GM21619 (cell line): ENCODE results near the gene C16orf46.

Experiments
- ATAC-seq: cut with Tn5 transposase; IDR thresholded peaks from one replicate; pipeline ENCODE4 v1.9.1; 2021; ENCODE audit not compliant: unreplicated experiment

Gene C16orf46

GRCh38 chr16:81076566-81077075 lies 417 bp downstream of the C16orf46 start:
- peak; percentile 77 for ATAC-seq

GRCh38 chr16:81073560-81074330 lies 3.3 kb downstream of the C16orf46 start:
- no peak for ATAC-seq

- ATAC-seq = no peak
These were observed 5.2 kb downstream of the C16orf46 start for GRCh38 chr16:81071805-81072204.

- ATAC-seq = no peak
These were observed 6.1 kb downstream of the C16orf46 start for GRCh38 chr16:81070979-81071378.

GRCh38 chr16:81069063-81069462 lies 8.0 kb downstream of the C16orf46 start:
- ATAC-seq = no peak

GRCh38 chr16:81067166-81067565 lies 9.9 kb downstream of the C16orf46 start:
- no peak for ATAC-seq

- ATAC-seq = no peak
These were observed 10.4 kb downstream of the C16orf46 start for GRCh38 chr16:81066681-81067080.

- ATAC-seq = no peak
These were observed 15.0 kb downstream of the C16orf46 start for GRCh38 chr16:81061871-81062608.

- no peak for ATAC-seq
These were observed 15.8 kb downstream of the C16orf46 start for GRCh38 chr16:81061307-81061640.

- ATAC-seq = no peak
These were observed 16.3 kb downstream of the C16orf46 start for GRCh38 chr16:81060576-81061306.

GRCh38 chr16:81053761-81054160 lies 23.3 kb downstream of the C16orf46 start:
- ATAC-seq = no peak

GRCh38 chr16:81042821-81043220 lies 34.2 kb downstream of the C16orf46 start:
- no peak for ATAC-seq

GRCh38 chr16:81041696-81042095 lies 35.3 kb downstream of the C16orf46 start:
- no peak for ATAC-seq

GRCh38 chr16:81040842-81041241 lies 36.2 kb downstream of the C16orf46 start:
- no peak for ATAC-seq

GRCh38 chr16:81040131-81040530 lies 36.9 kb downstream of the C16orf46 start:
- ATAC-seq = no peak

GRCh38 chr16:81036751-81037350 lies 40.2 kb downstream of the C16orf46 start:
- no peak for ATAC-seq

GRCh38 chr16:81035975-81036750 lies 40.9 kb downstream of the C16orf46 start:
- peak; percentile 51 for ATAC-seq

GRCh38 chr16:81035398-81035974 lies 41.6 kb downstream of the C16orf46 start, which contains the start of gene ATMIN:
TSS of gene ATMIN (plus strand) at chr16:81035842. CDS start at chr16:81035871, 29 bp downstream.
- peak; percentile 87 for ATAC-seq

GRCh38 chr16:81029930-81030604 lies 47.0 kb downstream of the C16orf46 start:
- no peak for ATAC-seq
